HG03108 (cell line): Measurements from ENCODE around the gene IPPK.

Experiments
- ATAC-seq: cut with Tn5 transposase; IDR thresholded peaks from one replicate; pipeline ENCODE4 v1.9.1; 2021; ENCODE audit warnings: moderate library complexity; ENCODE audit not compliant: unreplicated experiment

Gene IPPK

GRCh38 chr9:92616655-92617111, 53.2 kb downstream of the IPPK start:
- no peak for ATAC-seq

- ATAC-seq, result no peak
Observed at GRCh38 chr9:92616199-92616641, 53.7 kb downstream of the IPPK start.

- no peak for ATAC-seq
Observed at GRCh38 chr9:92615790-92616189, 54.1 kb downstream of the IPPK start.

GRCh38 chr9:92614763-92615461, 55.0 kb downstream of the IPPK start:
- no peak for ATAC-seq

- no peak for ATAC-seq
Observed at GRCh38 chr9:92614123-92614510, 55.8 kb downstream of the IPPK start.

- no peak for ATAC-seq
Observed at GRCh38 chr9:92613268-92614122, 56.4 kb downstream of the IPPK start.

- ATAC-seq, result no peak
Observed at GRCh38 chr9:92612816-92613215, 57.1 kb downstream of the IPPK start.

GRCh38 chr9:92612292-92612691, 57.6 kb downstream of the IPPK start:
- no peak for ATAC-seq

- no peak for ATAC-seq
Observed at GRCh38 chr9:92611621-92612285, 58.2 kb downstream of the IPPK start.

GRCh38 chr9:92610470-92611420, 59.2 kb downstream of the IPPK start:
- ATAC-seq, result no peak

GRCh38 chr9:92608909-92609445, 61.0 kb downstream of the IPPK start:
- ATAC-seq, result no peak

- ATAC-seq, result no peak
Observed at GRCh38 chr9:92608241-92608908, 61.6 kb downstream of the IPPK start.

- ATAC-seq, result no peak
Observed at GRCh38 chr9:92607773-92608172, 62.2 kb downstream of the IPPK start.

GRCh38 chr9:92607088-92607487, 62.8 kb downstream of the IPPK start:
- no peak for ATAC-seq

- no peak for ATAC-seq
Observed at GRCh38 chr9:92605224-92605623, 64.7 kb downstream of the IPPK start.

- no peak for ATAC-seq
Observed at GRCh38 chr9:92603990-92604389, 65.9 kb downstream of the IPPK start.

- ATAC-seq, result no peak
Observed at GRCh38 chr9:92603100-92603499, 66.8 kb downstream of the IPPK start.

GRCh38 chr9:92602413-92602812, 67.5 kb downstream of the IPPK start:
- no peak for ATAC-seq

- ATAC-seq, result no peak
Observed at GRCh38 chr9:92601451-92601850, 68.5 kb downstream of the IPPK start.
